Hepatocyte (in vitro differentiated cells): ENCODE results near the gene PPP4R1. TPM values are rescaled to one million over a fixed set of nuclear protein-coding genes. Genes with fewer than 3 reads are reported as not detected.

Source experiments
- DNase-seq: peaks from one replicate; pipeline ENCODE4 v3.0.0-alpha.2; 2016; ENCODE audit warnings: low spot score
- H2AFZ ChIP-seq: fragments of 200-600 bp; sonication (generic); 2 replicates; pipeline ENCODE4 v1.6.0; 2016; ENCODE audit warnings: antibody characterized with exemption, mild to moderate bottlenecking
- H3K27ac ChIP-seq: fragments of 200-600 bp; sonication (generic); 2 replicates; pipeline ENCODE4 v1.5.1; 2016; ENCODE audit warnings: mild to moderate bottlenecking
- H3K27me3 ChIP-seq: fragments of 200-600 bp; sonication (generic); 2 replicates; pipeline ENCODE4 v1.6.1; 2016
- H3K36me3 ChIP-seq: fragments of 200-600 bp; sonication (generic); replicated peaks from 2 replicates; pipeline ENCODE4 v1.5.1; 2016; ENCODE audit warnings: low read depth; ENCODE audit not compliant: insufficient read depth
- H3K4me1 ChIP-seq: fragments of 200-600 bp; sonication (generic); 2 replicates; pipeline ENCODE4 v1.5.1; 2016; ENCODE audit warnings: mild to moderate bottlenecking, moderate library complexity; ENCODE audit not compliant: insufficient read depth
- H3K4me2 ChIP-seq: fragments of 200-600 bp; sonication (generic); 2 replicates; pipeline ENCODE4 v1.6.0; 2016
- H3K4me3 ChIP-seq: fragments of 200-600 bp; sonication (generic); 2 replicates; pipeline ENCODE4 v1.5.1; 2016; ENCODE audit warnings: mild to moderate bottlenecking
- H3K79me2 ChIP-seq: fragments of 200-600 bp; sonication (generic); 2 replicates; pipeline ENCODE4 v1.6.0; 2017; ENCODE audit warnings: mild to moderate bottlenecking
- H3K9me2 ChIP-seq: fragments of 200-600 bp; sonication (generic); replicated peaks from 2 replicates; pipeline ENCODE4 v1.6.0; 2017; ENCODE audit warnings: mild to moderate bottlenecking; ENCODE audit not compliant: insufficient read depth
- H3K9me3 ChIP-seq: fragments of 200-600 bp; sonication (generic); 2 replicates; pipeline ENCODE4 v1.5.1; 2016; ENCODE audit warnings: low read depth, mild to moderate bottlenecking
- H4K20me1 ChIP-seq: fragments of 200-600 bp; sonication (generic); 2 replicates; pipeline ENCODE4 v1.6.0; 2016; ENCODE audit warnings: mild to moderate bottlenecking; ENCODE audit not compliant: insufficient read depth, poor library complexity, severe bottlenecking
- EZH2 ChIP-seq: fragments of 200-600 bp; sonication (generic); IDR thresholded peaks from 2 replicates; pipeline ENCODE4 v1.6.1; 2016; ENCODE audit warnings: antibody characterized with exemption, mild to moderate bottlenecking, borderline replicate concordance
- EZH2phosphoT487 ChIP-seq: fragments of 200-600 bp; sonication (generic); IDR thresholded peaks from one replicate; pipeline ENCODE4 v1.6.1; 2018; ENCODE audit warnings: antibody characterized with exemption, mild to moderate bottlenecking, low read depth, moderate library complexity; ENCODE audit not compliant: unreplicated experiment, severe bottlenecking
- WGBS: methylation state at CpG from one replicate; pipeline ENCODE4 v1.1.6; 2016; ENCODE audit warnings: low lambda C conversion rate; ENCODE audit errors: missing lambda C conversion rate; 5-methylcytosine and 5-hydroxymethylcytosine counted together
- polyA plus RNA-seq: library from polyadenylated mRNA; unstranded; fragments of >200 nt; fragmentation: Nextera tagmentation; extraction: Ambion mirVana; gene quantifications from 2 replicates; pipeline ENCODE4 v1.2.1, GENCODE V29; 2016
- total RNA-seq: library from RNA; depleted of rRNA; stranded (reverse); fragments of >200 nt; gene quantifications from 2 replicates; pipeline ENCODE4 v1.2.3, GENCODE V29; 2014
- TF ChIP-seq, protein P1 (sequence below): fragments of 200-600 bp; sonication (generic); IDR thresholded peaks from 2 replicates; pipeline ENCODE4 v1.5.1; 2016; ENCODE audit warnings: antibody characterized with exemption, mild to moderate bottlenecking; ENCODE audit not compliant: poor library complexity

PPP4R1 gene
- 91.0 and 93.6 TPM in 2 replicates for total RNA-seq
- polyA plus RNA-seq: 34.5 and 45.0 TPM in 2 replicates

DNA sequence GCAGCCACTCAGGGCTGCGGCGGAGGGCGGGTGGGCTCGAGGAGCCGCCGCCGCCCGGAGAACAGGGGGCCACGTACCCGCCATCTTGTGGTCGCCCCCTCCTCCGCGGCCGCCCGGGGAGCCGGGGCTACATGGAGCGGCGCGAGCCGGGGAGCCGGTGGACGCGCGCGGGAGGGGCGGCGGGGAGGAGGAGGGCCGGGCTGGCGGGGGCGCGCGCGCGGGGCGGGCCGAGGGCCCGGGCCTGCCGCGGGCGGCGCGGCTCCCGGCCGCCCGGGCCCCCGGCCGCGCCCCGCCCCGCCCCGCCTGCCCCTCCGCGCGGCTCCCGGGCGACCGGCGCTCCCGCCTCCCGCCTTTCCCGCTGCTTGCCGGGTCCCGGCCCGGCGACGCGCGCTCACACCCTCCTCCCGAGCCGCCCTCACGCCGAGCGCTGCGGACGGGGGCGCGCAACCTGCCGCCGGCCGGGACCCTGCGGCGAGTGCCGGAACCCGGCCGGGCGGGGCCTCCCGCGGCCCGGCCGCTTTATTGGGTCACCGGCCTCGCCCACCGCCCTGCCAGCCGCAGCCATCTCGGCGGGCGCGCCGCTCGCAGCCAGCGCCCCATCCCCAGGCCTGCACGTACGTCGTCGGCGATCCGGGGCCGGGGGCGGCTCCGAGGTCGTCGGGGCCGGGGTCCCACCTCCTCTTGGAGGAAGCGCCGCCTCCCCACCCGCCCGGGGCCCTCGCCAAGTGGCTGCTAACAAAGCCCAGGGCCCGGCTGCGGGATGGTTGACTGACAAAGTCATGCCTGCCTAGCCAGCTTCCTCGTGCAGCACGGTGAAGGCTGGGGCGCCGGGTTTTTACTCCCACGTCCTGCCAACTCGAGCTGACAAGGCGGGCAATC, at the start of gene PPP4R1:
Gene PPP4R1 (minus strand): TSS at position 159 of the 879 bp plus-strand sequence. CDS start 75 bp downstream, at position 84.
- Histone ChIP-seq H2AFZ (peak within 1 kb of the TSS; percentile 69), H3K36me3 (no peaks in the 10 kb centered on the region), H3K4me3 (peak within 1 kb of the TSS; percentile 71), H3K79me2 (peaks cover 45% of the 10 kb centered on the region), H3K4me1 (peaks cover 15% of the 10 kb centered on the region), H3K9me3 (no peaks in the 10 kb centered on the region), H4K20me1 (peaks cover 28% of the 10 kb centered on the region), H3K27me3 (no peaks in the 10 kb centered on the region), H3K4me2 (peak within 1 kb of the TSS; percentile 79), H3K9me2 (no peaks in the 10 kb centered on the region), H3K27ac (peak within 1 kb of the TSS; percentile 99)
- peak; percentile 90 for DNase-seq
- WGBS: 2% methylated on average over 27 of the region's 127 CpGs
- TF ChIP-seq, protein P1, sequence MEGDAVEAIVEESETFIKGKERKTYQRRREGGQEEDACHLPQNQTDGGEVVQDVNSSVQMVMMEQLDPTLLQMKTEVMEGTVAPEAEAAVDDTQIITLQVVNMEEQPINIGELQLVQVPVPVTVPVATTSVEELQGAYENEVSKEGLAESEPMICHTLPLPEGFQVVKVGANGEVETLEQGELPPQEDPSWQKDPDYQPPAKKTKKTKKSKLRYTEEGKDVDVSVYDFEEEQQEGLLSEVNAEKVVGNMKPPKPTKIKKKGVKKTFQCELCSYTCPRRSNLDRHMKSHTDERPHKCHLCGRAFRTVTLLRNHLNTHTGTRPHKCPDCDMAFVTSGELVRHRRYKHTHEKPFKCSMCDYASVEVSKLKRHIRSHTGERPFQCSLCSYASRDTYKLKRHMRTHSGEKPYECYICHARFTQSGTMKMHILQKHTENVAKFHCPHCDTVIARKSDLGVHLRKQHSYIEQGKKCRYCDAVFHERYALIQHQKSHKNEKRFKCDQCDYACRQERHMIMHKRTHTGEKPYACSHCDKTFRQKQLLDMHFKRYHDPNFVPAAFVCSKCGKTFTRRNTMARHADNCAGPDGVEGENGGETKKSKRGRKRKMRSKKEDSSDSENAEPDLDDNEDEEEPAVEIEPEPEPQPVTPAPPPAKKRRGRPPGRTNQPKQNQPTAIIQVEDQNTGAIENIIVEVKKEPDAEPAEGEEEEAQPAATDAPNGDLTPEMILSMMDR: no peak
- no peak for TF ChIP-seq EZH2

GRCh38 chr18:9663377-9663776, 49.0 kb upstream of the PPP4R1 start:
- no peaks in the 10 kb centered on the region for H3K27me3 ChIP-seq
- no peaks in the 10 kb centered on the region for H3K4me1 ChIP-seq
- H3K79me2 ChIP-seq: no peaks in the 10 kb centered on the region
- H3K9me2 ChIP-seq: no peaks in the 10 kb centered on the region
- whole genome bisulfite sequencing: 93% methylated on average over 8 of the region's 8 CpGs
- H3K27ac ChIP-seq: no peak overlapping the region
- no peak overlapping the region for H3K4me3 ChIP-seq
- no peaks in the 10 kb centered on the region for H3K36me3 ChIP-seq
- no peak overlapping the region for H3K4me2 ChIP-seq
- H4K20me1 ChIP-seq: no peaks in the 10 kb centered on the region
- no peak overlapping the region for H2AFZ ChIP-seq
- TF ChIP-seq EZH2: no peak
- H3K9me3 ChIP-seq: no peaks in the 10 kb centered on the region
- no peak for DNase-seq

DNA sequence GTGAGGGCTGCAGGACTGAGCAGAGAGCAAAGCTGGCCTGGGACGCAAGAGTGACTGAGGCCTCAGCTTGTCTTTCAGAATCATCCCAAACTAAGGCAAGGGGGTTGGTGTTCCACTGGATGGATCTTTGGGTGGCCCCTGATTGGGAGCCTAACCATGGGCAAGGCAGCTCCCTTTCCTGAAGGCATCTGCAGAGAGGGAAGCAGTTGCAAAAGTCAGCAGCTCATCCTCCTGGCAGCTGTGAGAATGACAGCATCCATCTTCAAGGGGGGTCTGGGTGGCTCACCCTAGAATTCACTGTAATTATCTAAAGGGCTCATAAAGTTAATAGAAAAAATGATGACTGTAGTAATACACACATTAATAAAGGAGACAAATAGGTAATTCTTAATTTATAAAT, 47.2 kb upstream of the PPP4R1 start:
- Histone ChIP-seq H3K36me3 (no peaks in the 10 kb centered on the region), H3K4me3 (no peak overlapping the region), H2AFZ (no peak overlapping the region), H3K79me2 (no peaks in the 10 kb centered on the region), H3K27me3 (no peaks in the 10 kb centered on the region), H3K4me1 (no peaks in the 10 kb centered on the region), H3K4me2 (no peak overlapping the region), H3K9me3 (no peaks in the 10 kb centered on the region), H3K27ac (no peak overlapping the region), H3K9me2 (no peaks in the 10 kb centered on the region), H4K20me1 (no peaks in the 10 kb centered on the region)
- 100% methylated on average over 1 of the region's 1 CpG for WGBS
- DNase-seq: no peak
- TF ChIP-seq EZH2phosphoT487: no peak
- TF ChIP-seq, protein P1: no peak
- TF ChIP-seq EZH2: no peak
